GM19468 (cell line): ENCODE results near the gene CFAP65.

Source experiments
- ATAC-seq: cut with Tn5 transposase; IDR thresholded peaks from one replicate; pipeline ENCODE4 v1.9.1; 2021; ENCODE audit warnings: mild to moderate bottlenecking, moderate library complexity, moderate number of reproducible peaks; ENCODE audit not compliant: unreplicated experiment; ENCODE audit errors: extremely low read depth

The CFAP65 gene

DNA sequence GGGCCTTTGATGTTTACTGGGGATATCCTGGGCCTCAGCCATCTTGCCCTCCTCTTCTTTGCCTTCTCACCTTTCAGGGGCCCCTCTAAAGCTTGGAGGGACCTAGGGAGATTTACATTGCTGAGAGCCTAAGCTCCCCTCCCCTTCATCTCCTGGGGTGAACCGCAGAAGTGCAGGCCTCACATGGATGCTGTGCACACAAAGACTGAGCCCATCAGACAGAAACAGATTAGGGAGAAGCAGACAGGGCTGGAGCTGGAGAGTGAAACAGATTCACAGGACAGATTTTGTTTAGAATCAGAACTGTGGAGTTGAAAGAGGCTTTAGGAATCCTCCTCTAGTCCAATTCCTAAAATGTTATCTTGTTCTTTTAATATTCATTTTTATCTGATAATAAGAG is 85.3 kb downstream of the CFAP65 start:
- ATAC-seq = no peak

GRCh38 chr2:218954541-218955300 is 86.6 kb downstream of the CFAP65 start:
- no peak for ATAC-seq

GRCh38 chr2:218953366-218953954 is 87.9 kb downstream of the CFAP65 start:
- no peak for ATAC-seq
